LNCaP clone FGC (cell line): ENCODE results near the gene UGGT1.
A peak's percentile ranks its signal among the peaks of the same experiment; 100 is the strongest.

Experiments
- DNase-seq: peaks from one replicate; pipeline ENCODE4 v3.0.0-alpha.2; 2011; ENCODE audit warnings: low read depth
- H3K4me3 ChIP-seq: 2 replicates; pipeline ENCODE4 v1.5.1; 2011; ENCODE audit warnings: mild to moderate bottlenecking, low read depth, low read length, control low read depth
- CTCF ChIP-seq: IDR thresholded peaks from 2 replicates; pipeline ENCODE4 v1.5.1; 2012; ENCODE audit warnings: mild to moderate bottlenecking; ENCODE audit not compliant: control insufficient read depth, insufficient read depth; ENCODE audit errors: extremely low read depth

UGGT1 gene

GRCh38 chr2:128227862-128228261 is 136.9 kb downstream of the UGGT1 start:
- DNase-seq = no peak
- H3K4me3 ChIP-seq = no peak overlapping the region
- no peak for TF ChIP-seq CTCF

GRCh38 chr2:128228894-128229293 is 137.9 kb downstream of the UGGT1 start:
- DNase-seq = no peak
- H3K4me3 ChIP-seq = no peak overlapping the region
- TF ChIP-seq CTCF = no peak

- no peak for DNase-seq
- peak; percentile 84 for TF ChIP-seq CTCF
- peak overlapping the region; percentile 54 for H3K4me3 ChIP-seq
These were observed 142.2 kb downstream of the UGGT1 start for GRCh38 chr2:128232965-128233789.

DNA sequence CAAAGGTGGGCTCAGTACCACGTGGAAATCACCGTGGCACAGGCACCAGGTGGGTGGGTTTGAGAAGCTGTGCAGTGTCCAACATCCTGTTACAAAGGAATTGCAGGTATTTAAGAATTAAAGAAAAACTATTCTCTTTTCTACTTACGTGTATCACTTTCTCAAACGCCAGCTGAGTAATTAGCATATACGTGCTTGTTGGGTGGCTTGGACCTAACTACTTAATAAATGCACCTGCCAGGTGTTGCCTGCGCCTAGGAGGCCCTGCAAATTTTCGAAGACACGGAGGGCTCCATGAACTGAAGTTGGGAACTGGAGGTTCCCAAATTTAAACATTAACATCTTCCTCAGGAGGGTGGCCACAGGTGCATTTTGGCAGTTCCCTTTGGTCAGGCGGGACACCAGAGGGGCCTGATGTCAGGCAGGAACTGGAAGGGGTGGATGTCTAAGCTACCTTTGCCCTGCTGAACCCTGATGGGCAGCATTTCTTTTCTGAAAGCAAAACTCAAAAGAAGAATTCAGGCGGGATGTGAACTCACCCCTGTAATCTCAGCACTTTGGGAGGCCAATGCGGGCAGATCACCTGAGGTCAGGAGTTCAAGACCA is 142.9 kb downstream of the UGGT1 start:
- H3K4me3 ChIP-seq = peak overlapping the region; percentile 54
- no peak for TF ChIP-seq CTCF
- no peak for DNase-seq

- TF ChIP-seq CTCF = no peak
- H3K4me3 ChIP-seq = no peak overlapping the region
- no peak for DNase-seq
These were observed 143.6 kb downstream of the UGGT1 start for GRCh38 chr2:128234613-128235012.

DNA sequence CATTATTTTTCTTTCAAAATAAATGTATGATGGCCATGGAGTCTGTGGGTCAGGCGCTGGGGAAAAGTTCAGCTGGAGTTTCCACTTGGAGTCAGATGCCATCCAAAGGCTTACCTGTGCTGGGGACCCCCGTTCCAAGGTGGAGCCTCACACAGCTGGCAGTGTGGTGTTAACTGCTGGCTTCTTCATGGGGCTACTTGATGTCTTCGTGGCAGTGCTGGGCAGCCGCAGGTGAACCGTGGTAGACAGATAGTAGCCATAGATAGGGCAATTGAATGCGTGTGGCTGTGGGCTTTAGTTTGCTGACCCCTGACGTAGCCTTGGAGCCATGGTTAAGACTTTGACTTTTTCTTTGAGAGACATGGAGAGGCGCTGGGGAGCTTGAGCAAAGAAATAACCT is 144.6 kb downstream of the UGGT1 start:
- no peak for DNase-seq
- TF ChIP-seq CTCF = no peak
- no peak overlapping the region for H3K4me3 ChIP-seq
